Kidney capillary endothelial cell (primary cell): ENCODE data around the gene QDPR.
A peak's percentile ranks its signal among the peaks of the same experiment; 100 is the strongest.
"Not testable (repeated sequence)": the region's sequence is repeated elsewhere in the genome, so short reads cannot be mapped to it uniquely, and the experiment has no call there.

Source experiments
- DNase-seq: peaks from one replicate; pipeline ENCODE4 v3.0.0-alpha.2; 2018; ENCODE audit warnings: low spot score

QDPR gene

GRCh38 chr4:17511950-17512795, at the start of gene QDPR:
Gene QDPR, minus strand, starts transcription at chr4:17512090. Its CDS starts 36 bp downstream, at chr4:17512054.
- peak; percentile 74 for DNase-seq

- DNase-seq = peak; percentile 32
These were observed 49.5 kb upstream of the QDPR start for GRCh38 chr4:17561195-17561909.

DNA sequence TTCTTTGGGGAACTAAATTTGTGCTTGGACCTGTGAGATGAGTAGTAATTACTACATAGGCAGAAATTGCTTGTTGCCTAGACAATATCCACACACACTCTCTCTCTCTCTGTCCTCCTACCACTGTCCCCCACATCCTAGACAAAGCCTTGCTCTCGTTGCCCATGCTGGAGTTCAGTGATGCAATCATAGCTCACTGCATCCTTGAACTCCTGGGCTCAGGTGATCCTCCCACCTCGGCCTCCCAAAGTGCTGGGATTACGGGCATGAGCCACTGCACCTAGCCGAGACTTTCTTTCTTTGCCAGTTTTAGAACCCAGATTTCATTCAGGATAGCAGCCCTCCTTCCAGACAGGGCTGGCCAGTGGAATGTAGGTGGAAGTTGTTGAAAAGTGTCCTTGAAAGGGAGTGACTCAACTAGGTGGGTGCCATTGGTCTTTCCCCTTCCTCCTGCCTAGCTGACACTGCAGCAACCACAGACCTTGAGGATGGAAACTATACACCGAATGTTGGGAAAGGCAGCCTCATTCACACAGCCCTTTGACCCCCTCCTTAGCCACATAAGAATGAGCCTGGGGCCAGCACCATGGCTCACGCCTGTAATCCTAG, 48.3 kb upstream of the QDPR start:
- no peak for DNase-seq

DNA sequence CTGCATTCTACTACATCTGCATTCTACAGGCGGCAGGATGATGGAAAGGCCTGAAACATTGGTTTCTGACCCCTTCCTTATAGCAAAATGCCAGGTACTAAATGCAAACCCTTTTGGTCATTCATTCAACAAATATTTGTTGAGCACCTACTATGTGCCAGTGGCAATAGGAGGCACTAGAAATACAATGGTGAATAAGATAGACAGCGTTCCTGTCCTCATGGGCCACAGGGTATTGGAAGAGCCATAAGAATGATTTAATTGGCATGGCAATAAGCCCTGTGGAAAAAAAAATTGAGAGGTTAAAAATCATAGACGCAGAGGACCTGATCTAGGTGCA, 47.8 kb upstream of the QDPR start:
- no peak for DNase-seq

- no peak for DNase-seq
These were observed 47.2 kb upstream of the QDPR start for GRCh38 chr4:17558941-17559708.

DNA sequence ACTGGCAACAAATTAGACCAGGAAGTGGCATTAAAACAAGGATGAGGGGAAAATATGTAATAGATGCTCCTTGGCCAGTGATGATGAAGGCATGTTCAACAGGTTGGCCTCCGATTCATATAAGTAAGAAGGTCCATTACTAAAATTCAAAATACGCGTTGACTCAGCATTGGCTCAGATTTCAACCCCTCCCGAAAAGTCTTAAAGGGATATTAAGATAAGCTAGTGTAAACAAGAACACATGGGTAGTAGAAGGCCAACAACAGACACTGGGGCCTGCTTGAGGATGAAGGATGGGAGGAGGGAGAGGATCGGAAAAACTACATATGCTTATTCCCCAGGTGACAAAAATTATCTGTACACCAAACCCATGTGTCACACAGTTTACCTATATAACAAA, 46.0 kb upstream of the QDPR start:
- DNase-seq = no peak

GRCh38 chr4:17556498-17556897, 44.6 kb upstream of the QDPR start:
- no peak for DNase-seq

DNA sequence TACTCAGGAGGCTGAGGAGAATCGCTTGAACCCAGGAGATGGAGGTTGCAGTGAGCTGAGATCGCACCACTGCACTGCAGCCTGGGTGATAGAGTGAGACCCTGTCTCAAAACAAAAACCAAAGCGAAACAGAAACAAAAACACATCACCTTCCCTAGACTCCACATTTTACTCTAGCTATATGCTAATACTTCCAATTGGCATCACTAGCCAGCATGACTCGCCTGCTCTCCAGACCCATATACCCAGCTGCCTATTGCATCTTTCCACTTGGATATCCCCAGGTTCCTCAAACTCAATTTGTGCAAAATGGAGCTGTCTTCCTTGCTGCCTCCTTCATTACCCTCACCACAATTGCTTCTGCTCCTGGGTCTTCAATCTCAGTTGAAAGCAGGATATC, 42.7 kb upstream of the QDPR start:
- no peak for DNase-seq

GRCh38 chr4:17552427-17552826, 40.5 kb upstream of the QDPR start:
- DNase-seq = no peak

DNA sequence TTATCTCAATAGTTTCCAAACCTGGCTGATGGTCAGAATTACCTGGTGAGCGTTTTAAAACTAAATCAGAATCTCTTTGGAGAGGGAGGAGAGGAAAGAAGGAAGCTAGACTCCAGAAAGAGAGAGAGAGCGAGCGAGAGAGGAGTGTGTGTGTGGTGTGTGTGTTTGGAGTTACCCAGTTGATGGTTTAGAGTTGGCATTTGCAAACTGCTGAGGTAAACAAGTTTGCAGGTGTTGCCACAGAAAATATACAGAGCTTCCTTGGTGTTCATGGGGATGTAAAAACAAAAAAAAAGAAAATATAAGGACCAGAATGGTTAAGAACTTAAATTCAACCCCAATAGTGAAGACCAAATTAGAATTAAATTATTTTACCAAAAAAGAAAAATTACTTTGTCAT, 38.7 kb upstream of the QDPR start:
- DNase-seq = no peak

DNA sequence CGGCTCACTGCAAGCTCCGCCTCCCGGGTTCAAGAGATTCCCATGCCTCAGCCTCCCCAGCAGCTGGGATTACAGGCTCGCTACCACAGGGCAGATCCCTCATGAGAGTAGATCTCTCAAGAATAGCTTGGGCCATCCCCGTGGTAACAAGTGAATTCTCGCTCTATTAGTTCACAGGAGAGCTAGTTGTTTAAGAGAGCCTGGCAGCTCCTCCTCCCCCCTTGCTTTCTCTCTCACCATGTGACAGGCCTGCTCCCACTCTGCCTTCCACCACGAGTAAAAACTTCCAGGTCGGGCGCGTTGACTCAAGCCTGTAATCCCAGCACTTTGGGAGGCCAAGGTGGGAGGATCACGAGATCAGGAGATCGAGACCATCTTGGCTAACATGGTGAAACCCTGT, 34.8 kb upstream of the QDPR start:
- DNase-seq = no peak

GRCh38 chr4:17546222-17546621, 34.3 kb upstream of the QDPR start:
- DNase-seq = no peak

DNA sequence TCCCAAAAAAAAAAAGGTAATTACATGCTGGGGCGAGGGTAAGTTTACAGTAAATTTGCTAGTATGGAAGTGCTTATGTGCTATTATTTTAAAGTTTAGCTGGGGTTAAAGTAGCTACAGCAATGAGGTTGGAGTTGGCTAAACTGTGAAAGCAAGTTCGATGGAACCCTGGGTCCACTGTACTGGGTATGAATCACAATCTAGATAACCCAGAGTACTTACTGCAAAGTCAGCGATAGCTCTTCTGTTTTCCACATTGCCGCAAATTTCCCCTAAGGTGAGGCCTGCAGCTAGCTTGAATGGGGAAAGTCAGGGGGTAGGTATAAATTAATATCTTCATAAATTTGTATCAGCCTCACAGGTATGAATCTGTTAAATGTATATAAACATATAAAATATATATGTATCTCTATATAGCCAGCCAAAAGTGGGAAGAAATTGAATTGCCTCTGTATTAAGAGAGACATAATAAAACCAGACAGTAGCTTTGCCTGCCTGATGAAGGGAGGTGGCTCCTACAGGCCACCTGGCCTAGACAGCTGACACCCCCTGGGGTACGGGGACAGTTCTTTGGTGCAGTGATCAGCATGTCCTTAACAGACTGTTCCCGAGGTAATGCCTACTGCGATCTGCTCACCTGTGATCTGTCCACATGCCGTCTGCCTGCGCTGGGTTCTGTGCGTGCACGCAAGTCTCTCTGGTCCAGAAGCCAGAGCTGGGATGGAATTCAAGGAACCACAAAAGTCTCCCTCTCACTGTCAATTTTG, 33.7 kb upstream of the QDPR start:
- no peak for DNase-seq

GRCh38 chr4:17544831-17545234, 32.9 kb upstream of the QDPR start:
- DNase-seq = peak; percentile 12

DNA sequence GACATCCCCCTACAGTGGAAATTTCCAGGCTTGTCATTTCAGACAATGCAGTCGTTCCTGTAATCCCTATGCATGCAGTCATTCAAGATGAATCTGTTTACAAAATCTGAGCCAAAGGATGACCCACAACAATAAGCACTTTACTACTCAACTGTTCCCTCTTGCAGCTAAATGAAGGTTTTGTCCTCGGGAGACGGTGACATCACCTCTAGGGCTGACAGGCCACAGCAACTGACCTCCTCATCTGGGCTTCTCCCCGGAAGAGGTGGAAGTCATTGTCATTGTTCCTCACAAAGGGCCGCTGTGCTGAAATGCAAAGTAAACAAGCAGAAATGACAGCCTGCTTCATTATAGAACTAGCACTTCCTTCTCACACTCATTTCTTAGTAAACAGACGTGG, 32.3 kb upstream of the QDPR start:
- DNase-seq = peak; percentile 20

- not testable (repeated sequence) for DNase-seq
These were observed 25.2 kb upstream of the QDPR start for GRCh38 chr4:17537060-17537459.

GRCh38 chr4:17535906-17536305, 24.0 kb upstream of the QDPR start:
- no peak for DNase-seq

- no peak for DNase-seq
These were observed 23.4 kb upstream of the QDPR start for GRCh38 chr4:17535242-17535641.

GRCh38 chr4:17534705-17535104, 22.8 kb upstream of the QDPR start:
- DNase-seq = no peak

GRCh38 chr4:17531538-17532285, 19.8 kb upstream of the QDPR start:
- DNase-seq = no peak
